ENCODE data around the gene UNC79. TPM values are rescaled to one million over a fixed set of nuclear protein-coding genes. Genes with fewer than 3 reads are reported as not detected.

Gene UNC79
- total RNA-seq, 1 experiment from 2014 or later: 0.05 TPM

DNA sequence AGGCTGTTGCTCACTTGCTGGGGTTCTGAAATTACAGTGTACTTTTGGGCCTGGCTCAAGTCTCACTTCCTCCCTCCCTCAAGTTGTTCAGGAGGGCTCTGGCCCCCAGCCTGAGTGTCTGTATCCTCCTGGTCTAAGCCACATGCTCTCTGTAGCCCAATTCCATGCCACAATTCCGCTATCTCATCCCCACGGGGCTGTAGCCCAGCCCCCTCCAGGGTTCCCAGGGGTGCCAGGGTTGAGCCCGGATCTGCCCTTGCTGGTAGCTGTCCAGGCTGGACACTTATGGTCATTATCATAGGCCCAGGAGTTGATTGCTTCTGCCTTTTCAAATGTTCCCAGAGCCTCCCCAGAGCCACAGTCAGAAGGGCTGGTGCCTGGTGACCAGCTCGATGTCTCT, 292.3 kb downstream of the UNC79 start:
- no peak for DNase-seq (ENCODE audit: extremely low read depth, low read depth)

DNA sequence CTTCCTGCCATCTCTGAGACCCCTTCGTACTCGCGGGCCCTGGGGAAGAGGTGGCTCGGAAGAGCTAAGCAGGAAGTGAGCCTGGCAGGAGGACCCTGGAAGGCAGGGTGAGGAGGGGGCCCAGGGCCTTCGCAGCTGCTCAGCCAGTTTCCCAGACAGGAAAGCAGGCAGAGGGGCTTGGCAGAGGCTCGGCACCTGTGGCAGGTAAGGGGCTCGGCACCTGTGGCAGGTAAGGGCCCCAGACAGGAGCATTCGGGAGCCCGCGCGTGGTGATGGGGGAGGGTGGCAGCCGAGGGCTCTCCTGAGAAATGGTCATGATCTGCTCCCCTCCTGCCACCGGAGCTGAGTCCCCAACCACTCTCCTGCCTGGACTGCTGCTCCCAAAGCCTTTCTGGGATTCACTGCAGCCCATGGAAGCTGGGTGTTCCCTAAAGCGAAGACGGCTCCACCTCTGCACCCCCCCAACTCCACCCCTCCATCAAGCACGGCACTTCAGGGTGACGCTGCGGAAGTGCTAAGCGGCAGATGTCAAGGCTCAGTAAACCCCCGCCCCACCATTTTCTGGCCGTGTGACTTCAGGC, 294.4 kb downstream of the UNC79 start:
- DNase-seq (ENCODE audit: extremely low read depth, low read depth): no peak

DNA sequence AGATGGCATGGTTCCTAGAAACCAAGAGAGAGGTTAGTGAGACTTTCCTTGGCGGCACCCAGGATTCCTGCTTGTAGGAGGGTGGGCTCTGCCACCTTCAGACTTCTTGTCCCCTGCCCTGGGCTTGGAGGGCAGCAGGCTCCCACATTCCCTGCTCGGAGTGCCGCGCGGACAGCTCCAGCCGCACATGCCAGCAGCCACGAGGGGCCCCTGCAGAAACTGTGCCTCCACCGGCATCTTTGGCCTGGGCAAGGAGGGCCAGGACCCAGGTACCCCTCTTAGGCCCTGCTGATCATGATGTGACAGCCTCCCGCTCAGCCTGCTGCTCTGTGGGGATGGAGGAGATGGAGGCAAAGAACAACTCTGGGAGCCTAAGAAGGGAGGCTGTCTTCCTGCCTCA, 295.3 kb downstream of the UNC79 start:
- no peak for DNase-seq (ENCODE audit: extremely low read depth, low read depth)

DNA sequence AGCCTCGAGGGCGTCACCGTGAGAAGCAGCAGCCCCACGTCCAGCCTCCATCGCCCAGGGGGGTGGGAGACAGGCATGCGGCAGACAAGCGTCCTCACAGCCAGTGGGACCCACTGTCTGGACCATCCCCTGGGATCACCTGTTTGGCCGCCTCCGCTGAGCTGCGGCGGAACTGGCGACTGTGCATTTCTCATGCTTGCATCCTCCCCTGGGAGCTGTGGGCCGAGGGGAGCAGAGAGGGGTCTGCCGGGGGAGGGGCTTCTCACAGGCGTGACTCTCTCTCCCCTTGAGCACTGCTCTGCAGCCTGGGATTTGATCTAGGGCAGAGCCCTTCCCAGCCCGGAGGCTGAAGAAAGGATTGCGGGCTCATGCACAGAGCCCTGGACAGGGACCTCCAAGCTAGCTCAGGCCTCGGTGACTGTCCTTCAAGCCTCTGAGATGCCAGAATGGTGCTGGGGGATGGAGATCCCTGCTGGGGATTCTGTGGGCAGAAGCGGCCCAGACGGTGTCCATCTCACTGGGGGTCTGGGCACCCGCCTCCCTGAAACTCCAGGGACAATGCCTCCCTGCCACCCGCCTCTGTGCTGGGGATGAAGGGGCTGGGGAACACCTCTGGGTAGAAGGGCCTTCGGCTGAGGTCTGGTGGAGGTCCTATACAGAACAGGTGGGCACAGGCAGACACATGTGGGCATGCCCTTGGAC, 296.5 kb downstream of the UNC79 start:
- no peak for DNase-seq (ENCODE audit: extremely low read depth, low read depth)

DNA sequence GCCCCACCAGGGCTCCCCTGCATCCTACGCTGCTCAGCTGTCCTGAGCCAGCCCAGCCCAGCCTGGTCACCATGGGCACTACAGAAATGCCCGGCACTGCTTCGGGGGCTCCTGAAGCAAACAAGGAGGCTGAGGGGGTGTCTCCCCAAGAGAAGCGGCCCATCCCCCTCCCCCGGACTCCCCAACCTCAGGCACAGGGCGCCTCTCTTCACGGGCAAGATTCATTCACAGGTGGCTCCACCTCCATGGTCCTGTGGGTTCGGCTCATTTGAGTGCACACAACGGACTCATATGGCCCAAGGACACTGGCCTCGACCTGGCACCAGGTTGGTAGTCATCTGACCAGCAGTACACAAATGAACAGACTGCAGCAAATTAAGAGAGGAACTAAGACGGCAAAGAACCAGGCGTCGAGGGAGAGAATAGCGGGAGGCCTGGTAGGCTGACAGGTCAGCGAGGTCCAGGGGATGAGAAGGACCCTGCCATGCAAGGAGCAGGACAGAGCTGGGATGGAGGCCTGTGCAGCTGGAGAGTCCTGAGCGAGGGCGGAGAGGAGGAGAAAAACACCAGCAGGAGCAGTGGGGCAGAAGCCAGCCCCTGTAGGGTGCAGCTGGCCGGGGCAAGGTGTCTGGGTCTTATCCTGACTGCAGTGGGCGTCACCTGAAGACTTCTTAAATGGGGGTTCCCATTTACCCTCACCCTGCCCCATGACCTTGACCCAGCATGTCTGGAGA, 297.3 kb downstream of the UNC79 start:
- no peak for DNase-seq (ENCODE audit: extremely low read depth, low read depth)

DNA sequence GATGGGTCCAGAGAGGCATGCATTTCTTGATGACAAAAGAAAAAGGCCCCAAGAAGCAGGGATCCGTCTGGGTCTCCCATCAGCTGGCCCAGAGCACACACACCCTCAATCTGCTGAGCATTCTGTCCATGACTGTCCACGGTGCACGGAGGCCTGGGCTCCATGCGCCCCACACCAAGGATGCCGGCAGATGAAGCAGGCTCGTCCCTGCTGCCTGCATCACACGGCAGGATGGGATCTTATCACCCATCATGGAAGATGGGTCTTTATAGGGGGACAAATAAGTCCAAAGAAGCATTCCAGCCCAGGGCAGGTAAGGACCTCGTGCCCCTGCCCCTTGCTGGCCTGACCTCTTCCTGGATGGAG, 297.9 kb downstream of the UNC79 start:
- no peak for DNase-seq (ENCODE audit: extremely low read depth, low read depth)

DNA sequence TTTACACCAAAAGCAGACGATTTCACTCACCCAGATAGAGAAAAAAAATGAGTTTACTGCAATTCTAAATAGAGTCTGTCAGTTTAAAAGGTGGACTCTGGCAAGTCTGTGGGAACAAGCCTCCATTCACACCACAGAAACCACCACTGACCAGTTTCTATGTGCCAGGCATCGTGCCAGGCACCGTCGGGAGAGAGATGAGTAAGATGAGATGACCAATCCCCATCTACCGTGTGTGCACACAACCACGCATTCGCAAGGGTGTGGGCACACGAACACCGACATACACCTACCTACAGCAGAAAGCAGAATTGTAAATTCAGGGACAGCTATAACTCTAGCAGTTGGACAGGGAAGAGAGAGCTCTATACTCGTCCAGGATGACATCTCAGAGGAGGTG, 299.3 kb downstream of the UNC79 start:
- DNase-seq (ENCODE audit: extremely low read depth, low read depth): no peak

DNA sequence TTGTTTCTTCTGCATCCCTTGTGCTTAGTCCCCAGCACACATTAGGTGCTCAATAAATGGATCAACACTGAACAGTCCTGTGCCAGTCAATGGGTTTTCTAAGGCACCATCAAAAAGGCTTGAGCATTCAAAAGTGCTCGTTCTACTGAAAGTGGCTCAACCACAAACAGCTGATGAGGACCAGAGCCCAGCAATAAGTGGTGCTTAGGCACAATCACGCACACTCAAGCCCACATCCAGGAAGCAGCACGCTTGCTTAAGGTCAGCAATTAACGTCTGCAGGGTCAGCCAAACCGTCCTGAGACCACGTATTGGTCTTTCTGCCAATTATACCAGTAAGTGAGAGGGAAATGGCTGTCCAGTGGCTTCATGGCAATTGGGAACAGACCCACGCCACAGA, 301.0 kb downstream of the UNC79 start:
- DNase-seq (ENCODE audit: extremely low read depth, low read depth): no peak

DNA sequence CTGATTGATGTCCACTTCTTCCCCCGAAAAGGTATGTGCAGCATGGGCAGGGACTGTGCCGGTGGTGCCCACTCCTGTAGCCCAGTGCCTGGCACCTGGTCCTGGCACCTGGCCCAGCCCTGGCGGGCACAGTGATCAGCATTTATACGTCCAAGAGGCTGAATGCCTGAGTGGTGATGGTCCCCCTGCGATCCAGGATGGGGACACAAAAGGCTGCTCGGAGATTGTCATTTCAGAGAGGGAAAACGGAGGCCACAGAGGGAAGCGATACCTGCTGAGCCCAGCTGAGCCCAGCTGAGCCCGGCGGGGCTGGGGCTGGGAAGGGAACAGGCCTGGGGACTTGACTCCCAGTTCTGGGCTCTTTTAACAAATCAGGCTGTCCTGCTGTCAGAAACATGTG, 301.8 kb downstream of the UNC79 start:
- DNase-seq (ENCODE audit: extremely low read depth, low read depth): no peak

DNA sequence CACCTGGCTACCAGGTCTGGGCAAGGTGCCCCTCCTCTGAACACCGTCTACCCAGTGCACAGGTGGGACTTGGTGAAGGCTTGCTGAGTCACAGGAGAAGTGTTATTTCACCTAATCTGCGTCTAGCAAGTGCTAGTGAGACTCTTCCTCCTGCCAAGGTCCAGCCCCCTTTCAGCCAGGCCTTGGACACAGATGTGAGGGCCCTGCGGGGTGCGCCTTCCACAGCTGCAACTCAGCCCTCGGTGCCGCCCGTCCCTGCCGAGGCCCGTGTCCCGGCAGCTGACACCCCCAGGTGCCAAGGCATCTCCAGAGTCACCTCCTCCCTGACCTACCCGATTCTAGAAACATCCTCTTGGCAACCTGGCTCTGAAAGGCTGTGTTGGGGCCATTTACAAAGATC, 302.5 kb downstream of the UNC79 start:
- DNase-seq (ENCODE audit: extremely low read depth, low read depth): no peak

DNA sequence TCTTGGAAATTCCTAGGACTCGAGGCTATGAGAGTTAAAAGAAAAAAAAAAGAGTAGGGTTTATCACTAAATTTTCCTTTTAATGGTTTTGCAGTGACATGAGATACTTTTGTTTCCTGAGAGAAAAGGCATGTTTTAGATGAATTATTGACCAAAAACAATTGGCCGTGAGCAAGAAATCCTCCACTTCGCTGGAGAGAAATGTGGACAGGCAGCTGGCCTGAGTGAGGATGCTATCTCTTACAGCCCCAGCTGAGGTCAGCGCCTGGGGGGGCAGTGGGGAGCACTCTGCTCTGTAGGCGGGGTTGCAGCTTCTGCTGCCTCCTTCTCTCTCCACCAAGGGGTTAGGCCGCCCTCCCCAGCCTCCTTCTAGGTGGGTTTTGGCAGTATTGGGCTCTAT, 302.9 kb downstream of the UNC79 start:
- DNase-seq (ENCODE audit: extremely low read depth, low read depth): no peak

DNA sequence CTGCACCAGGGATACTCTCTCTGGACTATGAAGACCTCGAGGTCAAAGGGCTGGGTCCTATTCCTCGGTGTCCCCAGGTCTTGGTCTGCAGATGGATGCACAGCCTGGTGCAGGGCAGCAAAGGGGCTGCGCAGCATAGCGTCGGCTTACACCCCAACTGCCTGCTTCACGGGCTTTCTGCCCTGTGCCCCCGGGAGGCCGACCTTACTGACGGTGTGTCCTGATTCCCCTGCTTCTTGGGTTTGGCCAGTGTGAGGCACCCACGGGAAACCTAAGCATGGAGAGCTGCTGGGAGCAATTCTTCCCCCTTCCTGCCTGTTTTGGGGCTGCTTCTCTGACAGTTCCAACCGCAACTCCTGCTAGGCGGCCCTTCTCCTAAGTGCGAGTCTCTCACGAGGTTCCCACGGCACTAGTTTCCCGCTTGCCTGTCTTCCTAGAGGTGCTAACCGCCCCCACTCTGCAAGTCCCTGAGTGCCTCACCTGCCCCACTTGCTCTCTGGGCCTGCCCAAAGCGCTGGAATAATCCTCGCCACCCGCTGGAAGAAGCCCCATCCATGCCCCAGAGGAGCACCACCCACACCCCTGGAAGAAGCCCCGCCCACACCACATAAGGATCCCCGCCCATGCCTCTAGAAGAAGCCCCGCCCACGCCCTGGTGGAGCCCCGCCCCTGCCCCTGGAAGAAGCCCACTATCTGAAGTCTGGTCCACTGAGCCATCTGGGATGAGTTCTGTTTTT, 303.5 kb downstream of the UNC79 start:
- no peak for DNase-seq (ENCODE audit: extremely low read depth, low read depth)

DNA sequence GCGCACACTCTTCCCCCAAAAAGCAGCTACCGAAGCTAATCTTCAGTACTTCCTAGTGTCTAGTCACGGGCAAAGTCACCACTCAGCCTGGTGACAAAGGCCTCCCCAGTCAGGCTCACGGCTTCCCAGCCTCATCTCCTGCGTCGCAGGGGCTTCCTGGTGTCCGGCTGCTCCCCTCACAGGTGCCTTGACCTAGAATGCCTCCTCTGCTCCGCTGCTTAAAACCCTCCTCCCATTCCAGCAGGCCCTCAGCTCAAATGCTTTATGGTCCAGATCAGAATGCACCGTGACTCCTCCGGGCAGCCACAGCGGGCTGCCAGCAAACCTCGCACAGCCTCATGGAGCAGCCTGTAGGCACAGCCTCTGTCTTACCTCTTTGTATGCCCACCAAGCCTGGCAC, 304.5 kb downstream of the UNC79 start:
- no peak for DNase-seq (ENCODE audit: extremely low read depth, low read depth)

DNA sequence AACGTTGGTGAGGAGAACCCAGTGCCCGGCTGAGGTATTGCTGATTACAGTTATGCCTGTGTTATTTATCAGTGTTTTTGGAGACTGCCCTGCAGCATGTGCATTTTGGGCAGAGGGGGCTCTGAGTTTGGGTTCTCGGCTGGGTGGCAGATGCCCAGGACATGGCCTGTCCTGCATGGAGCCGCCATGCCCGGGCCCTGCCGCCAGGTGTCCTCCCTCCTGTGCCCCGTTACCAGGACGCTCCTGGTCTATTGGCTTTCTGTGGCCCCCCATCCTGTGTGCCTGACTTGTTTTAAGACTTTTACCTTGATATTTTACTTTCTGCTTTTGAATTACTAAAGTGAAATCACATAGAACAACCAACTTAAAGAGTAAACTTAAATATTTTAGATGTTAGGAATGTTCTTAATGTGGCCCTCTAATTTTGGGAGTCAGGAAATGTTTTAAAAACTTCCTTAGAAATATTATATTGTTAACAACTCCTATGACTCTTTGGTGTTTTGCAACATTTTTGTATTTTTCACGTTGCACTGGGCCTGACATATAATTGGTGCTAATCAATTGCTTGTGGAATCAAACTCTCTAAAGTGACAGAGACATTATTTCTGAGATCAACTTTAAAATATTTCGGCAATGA, 305.8 kb downstream of the UNC79 start:
- no peak for DNase-seq (ENCODE audit: extremely low read depth, low read depth)

DNA sequence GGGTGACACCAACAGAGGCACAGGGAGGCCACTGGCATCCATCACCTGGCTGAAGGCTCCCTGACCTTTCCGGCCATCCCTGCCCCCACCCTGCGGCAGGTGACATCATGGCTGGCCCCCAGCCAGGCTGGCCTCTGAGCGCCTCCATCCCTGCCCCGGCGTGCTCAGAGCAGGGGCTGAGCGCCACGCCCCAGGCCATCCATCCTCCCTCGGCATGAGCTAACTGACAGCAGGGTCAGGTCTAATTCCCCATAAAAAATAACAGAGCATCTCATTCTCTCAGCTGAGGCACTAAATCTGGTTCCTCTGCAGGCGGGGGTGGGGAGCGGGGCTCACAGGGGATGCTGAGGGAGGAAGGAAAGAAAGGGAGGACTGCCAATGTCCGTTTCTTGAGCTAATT, 306.9 kb downstream of the UNC79 start:
- DNase-seq (ENCODE audit: extremely low read depth, low read depth): no peak

DNA sequence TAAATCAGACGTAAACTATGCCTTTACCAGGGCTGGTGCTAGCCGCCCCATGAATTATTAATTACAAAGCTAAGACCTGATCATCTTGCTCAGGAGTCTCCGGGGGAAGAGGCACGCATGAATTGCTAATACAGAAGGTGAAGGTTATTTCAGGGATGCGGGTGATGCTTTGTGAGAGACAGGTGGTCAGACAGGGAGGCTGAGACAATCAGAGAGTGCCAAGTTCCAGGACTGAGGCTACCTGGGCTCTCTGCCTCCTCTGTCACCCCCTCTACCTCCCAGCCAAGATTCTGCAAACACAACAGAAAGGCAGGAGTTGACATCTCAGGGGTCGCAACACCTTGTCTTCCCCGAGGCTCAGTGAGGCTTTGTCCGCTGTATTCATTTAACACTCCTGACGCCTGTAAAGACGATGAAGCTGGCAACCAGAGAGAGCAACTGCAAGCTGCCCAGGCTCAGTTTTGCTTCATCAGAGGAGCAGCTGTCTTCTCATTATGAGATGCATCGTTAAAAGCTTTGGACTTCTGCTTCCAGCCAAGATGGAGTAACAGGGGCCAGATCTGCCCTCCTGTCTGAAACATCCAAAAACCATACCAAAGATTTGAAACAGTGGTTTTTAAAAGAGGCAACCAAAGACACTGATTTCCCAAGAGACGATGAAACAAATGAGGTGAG, 311.0 kb downstream of the UNC79 start:
- no peak for DNase-seq (ENCODE audit: extremely low read depth, low read depth)

DNA sequence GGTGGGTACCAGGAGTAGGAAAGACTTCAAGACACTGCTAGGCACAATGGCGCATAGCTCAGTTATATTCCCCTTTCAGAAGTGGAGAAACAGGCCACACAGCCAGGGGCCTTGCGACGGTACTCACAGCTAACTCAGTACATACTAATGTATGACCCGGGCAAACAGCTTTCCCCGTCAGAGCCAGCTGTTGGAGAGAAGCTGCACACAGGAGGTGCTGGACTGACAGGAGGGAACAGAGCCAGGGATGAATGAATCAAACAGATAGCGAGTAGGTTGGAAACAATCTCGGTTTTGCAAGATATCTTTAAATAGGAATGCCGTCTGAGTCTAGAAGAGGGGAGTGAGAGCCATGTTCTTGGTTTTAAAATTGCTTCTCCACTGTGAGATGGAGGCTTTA, 312.0 kb downstream of the UNC79 start:
- DNase-seq (ENCODE audit: extremely low read depth, low read depth): no peak

DNA sequence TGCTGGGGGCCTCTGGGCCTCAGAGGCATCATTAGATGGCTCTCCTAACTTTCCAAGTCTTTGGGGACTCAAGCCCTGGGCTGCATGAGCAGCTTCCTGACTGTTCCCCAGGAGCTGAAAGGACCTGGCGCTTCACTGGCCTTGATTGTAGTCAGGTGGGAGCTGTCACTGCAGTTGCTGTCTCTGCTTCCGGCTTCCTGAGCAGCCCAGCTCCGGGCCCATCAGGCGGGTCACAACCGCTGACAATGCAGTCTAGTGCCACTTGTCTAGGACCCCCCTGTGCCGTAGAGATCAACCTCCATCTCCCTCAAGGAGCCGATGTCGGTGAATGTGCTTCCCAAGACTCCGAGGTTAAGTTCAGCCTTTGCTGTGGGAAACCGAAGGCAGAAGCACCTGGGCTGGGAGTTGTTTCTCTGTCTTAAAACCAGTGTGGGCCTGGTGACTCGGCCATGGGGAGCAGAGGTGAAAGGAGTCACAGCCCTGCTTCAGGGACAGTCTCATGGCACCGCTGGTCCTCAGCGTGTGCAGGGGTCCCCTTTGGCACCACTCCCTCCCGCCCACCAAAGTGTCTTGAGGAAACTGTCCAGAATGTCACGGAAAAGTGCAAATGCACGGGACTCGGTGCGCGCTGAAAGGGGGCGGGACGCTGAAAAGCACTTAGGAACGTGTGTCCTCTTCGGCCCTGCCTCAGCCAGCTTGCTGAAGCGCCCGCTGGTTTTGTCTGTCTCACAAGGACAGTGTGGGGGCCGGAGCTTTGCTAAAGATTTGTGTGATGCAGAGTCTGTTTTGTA, 312.7 kb downstream of the UNC79 start:
- DNase-seq (ENCODE audit: extremely low read depth, low read depth): no peak

DNA sequence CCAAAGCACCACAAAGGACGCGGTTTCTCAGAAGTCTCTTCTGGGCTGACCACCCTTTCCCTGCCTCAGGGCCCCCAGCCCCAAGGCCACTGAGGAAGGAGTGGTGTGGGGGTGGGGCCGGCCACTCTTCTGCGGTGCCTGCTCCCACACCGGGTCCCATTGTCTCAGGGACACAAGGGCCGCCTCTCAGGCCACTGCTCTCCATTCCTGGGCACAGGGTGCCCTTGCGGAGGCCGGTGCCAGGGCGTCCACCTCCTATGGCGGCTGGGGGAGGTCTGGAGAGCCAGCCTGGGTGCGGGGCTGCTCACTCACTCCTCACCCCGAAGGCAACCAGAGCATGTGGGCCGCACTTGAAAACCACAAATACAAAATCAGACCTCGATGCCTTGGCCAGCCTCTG, 313.4 kb downstream of the UNC79 start:
- no peak for DNase-seq (ENCODE audit: extremely low read depth, low read depth)

DNA sequence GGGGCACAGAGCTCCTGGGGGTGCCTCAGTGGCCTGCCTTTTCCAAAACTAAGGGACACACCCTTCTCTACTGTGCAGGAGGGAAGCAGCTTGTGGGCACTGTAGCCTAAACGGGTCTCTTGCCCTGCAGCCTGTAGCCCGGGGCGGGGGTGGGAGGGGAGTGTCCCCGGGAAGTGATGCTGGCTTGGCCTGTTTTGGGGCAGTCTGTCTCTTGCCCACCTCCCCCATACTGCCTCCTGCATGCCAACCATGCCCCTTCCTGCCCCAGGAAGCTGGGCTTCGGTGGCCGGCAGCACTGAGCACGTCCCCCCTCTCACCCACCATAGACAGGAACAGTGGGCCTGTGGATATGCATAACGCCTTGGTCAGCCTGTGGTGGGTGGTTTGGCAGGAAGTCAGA, 314.1 kb downstream of the UNC79 start:
- DNase-seq (ENCODE audit: extremely low read depth, low read depth): no peak

Data from NCI-H460 (cell line).